Vagina (tissue), 2 donors: Measurements from ENCODE around the gene MAGI3. TPM values are rescaled to one million over a fixed set of nuclear protein-coding genes. Genes with fewer than 3 reads are reported as not detected.
"Not testable (repeated sequence)": the region's sequence is repeated elsewhere in the genome, so short reads cannot be mapped to it uniquely, and the experiment has no call there.

Source experiments
- DNase-seq, 2 donors: peaks; one replicate each; pipeline ENCODE4 v3.0.0-alpha.2; 2017; ENCODE audit errors: extremely low spot score in 2 of 2
- H3K27ac ChIP-seq: fragments of 200-600 bp; sonication (generic); one replicate; pipeline ENCODE4 v1.5.1; 2019
- H3K27me3 ChIP-seq: fragments of 200-600 bp; sonication (generic); one replicate; pipeline ENCODE4 v1.5.1; 2019
- H3K36me3 ChIP-seq, 2 donors: fragments of 200-600 bp; sonication (generic); one replicate each; pipeline ENCODE4 v1.5.1; 2017 to 2019
- H3K4me1 ChIP-seq: fragments of 200-600 bp; sonication (generic); one replicate; pipeline ENCODE4 v1.5.1; 2019
- H3K4me3 ChIP-seq, 2 donors: fragments of 200-600 bp; sonication (generic); 1 replicate in 1 of 2; 2 replicates in 1 of 2; pipeline ENCODE4 v1.5.1; 2016 to 2019
- H3K9me3 ChIP-seq: fragments of 200-600 bp; sonication (generic); one replicate; pipeline ENCODE4 v1.5.1; 2019
- POLR2A ChIP-seq, 2 donors: fragments of 450-650 bp; IDR thresholded peaks; one replicate each; pipeline ENCODE4 v1.6.1; 2017; ENCODE audit warnings: antibody characterized with exemption in 2 of 2, mild to moderate bottlenecking in 2 of 2, moderate library complexity in 2 of 2
- POLR2AphosphoS5 ChIP-seq, 2 donors: sonication (generic); formaldehyde crosslinking; IDR thresholded peaks; one replicate each; pipeline ENCODE4 v1.9.0; 2017; ENCODE audit warnings: antibody characterized with exemption in 2 of 2, mild to moderate bottlenecking in 2 of 2, low read depth in 1 of 2; ENCODE audit not compliant: insufficient read depth in 1 of 2
- intact Hi-C: fragments of 100-400 bp; cut with DNase I; formaldehyde crosslinking; loops from one replicate; pipeline ENCODE4 v1.15.1; 2023
- total RNA-seq: library from RNA; depleted of rRNA; stranded (reverse); fragments of >200 nt; gene quantifications from one replicate; pipeline ENCODE4 v1.2.3, GENCODE V29; 2016
- TF ChIP-seq, protein P1 (sequence below), 3 experiments: fragments of 450-650 bp in 2 of 3; fragments of 200-600 bp in 1 of 3; sonication (generic) in 1 of 3; IDR thresholded peaks; one replicate each; pipeline ENCODE4 v1.5.1; 2017 to 2019; ENCODE audit warnings: antibody characterized with exemption in 3 of 3, mild to moderate bottlenecking in 2 of 3, moderate library complexity in 2 of 3

MAGI3 gene
- total RNA-seq, 1 donor from 2014 or later, result 18.4 TPM

DNA sequence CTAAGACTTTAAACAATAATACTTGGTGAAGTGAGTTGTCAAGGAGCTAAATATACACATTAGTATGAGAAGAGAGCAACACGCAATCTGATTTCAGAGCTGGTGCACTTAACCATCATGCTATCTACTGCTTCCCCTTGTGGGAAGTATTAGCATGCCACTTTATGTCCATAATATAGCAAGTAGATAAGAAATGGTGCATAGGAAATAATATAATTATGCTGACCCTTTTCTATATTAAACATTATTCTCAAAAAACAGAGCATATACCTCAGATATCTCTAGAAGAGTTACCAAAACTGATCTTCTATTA, 63.4 kb downstream of the MAGI3 start:
- DNase-seq, result no peak
- peaks cover 18% of the 10 kb centered on the region for H3K4me1 ChIP-seq
- no peaks in the 10 kb centered on the region for H3K9me3 ChIP-seq
- no peak overlapping the region for H3K27ac ChIP-seq
- no peak overlapping the region for H3K4me3 ChIP-seq
- intact Hi-C loops, result no loop called here
- TF ChIP-seq POLR2AphosphoS5 (IDR thresholded peaks at IDR 0.05; ENCODE audit: insufficient read depth in 1 of 2, low read depth in 1 of 2) (no peak), POLR2A (IDR thresholded peaks at IDR 0.05) (no peak)
- TF ChIP-seq, protein P1, sequence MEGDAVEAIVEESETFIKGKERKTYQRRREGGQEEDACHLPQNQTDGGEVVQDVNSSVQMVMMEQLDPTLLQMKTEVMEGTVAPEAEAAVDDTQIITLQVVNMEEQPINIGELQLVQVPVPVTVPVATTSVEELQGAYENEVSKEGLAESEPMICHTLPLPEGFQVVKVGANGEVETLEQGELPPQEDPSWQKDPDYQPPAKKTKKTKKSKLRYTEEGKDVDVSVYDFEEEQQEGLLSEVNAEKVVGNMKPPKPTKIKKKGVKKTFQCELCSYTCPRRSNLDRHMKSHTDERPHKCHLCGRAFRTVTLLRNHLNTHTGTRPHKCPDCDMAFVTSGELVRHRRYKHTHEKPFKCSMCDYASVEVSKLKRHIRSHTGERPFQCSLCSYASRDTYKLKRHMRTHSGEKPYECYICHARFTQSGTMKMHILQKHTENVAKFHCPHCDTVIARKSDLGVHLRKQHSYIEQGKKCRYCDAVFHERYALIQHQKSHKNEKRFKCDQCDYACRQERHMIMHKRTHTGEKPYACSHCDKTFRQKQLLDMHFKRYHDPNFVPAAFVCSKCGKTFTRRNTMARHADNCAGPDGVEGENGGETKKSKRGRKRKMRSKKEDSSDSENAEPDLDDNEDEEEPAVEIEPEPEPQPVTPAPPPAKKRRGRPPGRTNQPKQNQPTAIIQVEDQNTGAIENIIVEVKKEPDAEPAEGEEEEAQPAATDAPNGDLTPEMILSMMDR (IDR thresholded peaks at IDR 0.05), result no peak
- H3K27me3 ChIP-seq, result no peaks in the 10 kb centered on the region
- H3K36me3 ChIP-seq, result no peaks in the 10 kb centered on the region

DNA sequence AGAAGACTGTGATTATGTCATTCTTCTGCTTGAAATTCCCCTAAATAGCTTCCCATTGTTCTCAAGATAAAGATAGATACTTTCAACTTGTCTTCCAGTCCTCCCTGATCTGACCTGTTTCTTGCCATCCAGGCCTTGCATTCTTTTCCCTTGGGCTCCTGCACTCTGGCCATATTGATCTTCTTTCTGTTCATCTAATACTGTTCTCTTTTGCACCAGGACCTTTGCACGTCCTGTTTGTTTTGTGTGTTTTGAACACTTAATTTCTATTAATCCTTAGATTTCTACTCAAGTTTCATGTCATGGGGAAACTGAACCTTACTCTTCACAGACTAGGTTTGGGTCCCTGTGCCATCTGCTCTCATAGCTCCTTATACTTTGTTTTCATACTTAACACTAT, 65.1 kb downstream of the MAGI3 start:
- no peak for DNase-seq
- Histone ChIP-seq H3K4me1 (peaks cover 18% of the 10 kb centered on the region), H3K4me3 (no peak overlapping the region), H3K9me3 (no peaks in the 10 kb centered on the region), H3K27me3 (no peaks in the 10 kb centered on the region), H3K27ac (no peak overlapping the region), H3K36me3 (no peaks in the 10 kb centered on the region)
- intact Hi-C loops, result no loop called here
- TF ChIP-seq, protein P1 (IDR thresholded peaks at IDR 0.05), result no peak
- TF ChIP-seq POLR2A (IDR thresholded peaks at IDR 0.05) (no peak), POLR2AphosphoS5 (IDR thresholded peaks at IDR 0.05; ENCODE audit: insufficient read depth in 1 of 2, low read depth in 1 of 2) (no peak)

DNA sequence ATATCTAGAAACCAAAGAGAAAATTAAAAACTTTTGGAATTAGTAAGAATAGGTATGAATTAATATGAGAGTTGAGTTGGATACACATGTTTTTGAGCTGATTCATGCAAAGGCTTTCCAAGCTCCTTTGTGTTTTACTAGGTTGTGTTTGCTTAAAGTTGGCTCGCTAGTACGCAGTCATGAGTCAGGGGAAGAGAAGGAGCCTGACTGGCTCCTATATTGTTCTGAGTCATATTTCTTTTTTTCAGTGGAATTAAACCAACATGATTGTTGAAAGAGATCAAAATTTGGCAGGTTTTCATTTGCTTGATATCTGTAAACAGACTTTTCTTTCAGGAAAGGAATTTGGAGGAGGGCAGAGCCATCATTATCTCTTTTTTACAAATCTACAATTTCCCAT, 66.7 kb downstream of the MAGI3 start:
- H3K36me3 ChIP-seq, result no peaks in the 10 kb centered on the region
- intact Hi-C loops, result no loop called here
- H3K9me3 ChIP-seq, result no peaks in the 10 kb centered on the region
- H3K27me3 ChIP-seq, result no peaks in the 10 kb centered on the region
- peak overlapping the region; percentile 56 for H3K27ac ChIP-seq
- no peak for TF ChIP-seq POLR2A (IDR thresholded peaks at IDR 0.05)
- peak in 1 of 2 donors; percentile 90 for TF ChIP-seq POLR2AphosphoS5 (IDR thresholded peaks at IDR 0.05; ENCODE audit: insufficient read depth in 1 of 2, low read depth in 1 of 2)
- H3K4me1 ChIP-seq, result peaks cover 18% of the 10 kb centered on the region
- H3K4me3 ChIP-seq, result no peak overlapping the region
- no peak for DNase-seq

DNA sequence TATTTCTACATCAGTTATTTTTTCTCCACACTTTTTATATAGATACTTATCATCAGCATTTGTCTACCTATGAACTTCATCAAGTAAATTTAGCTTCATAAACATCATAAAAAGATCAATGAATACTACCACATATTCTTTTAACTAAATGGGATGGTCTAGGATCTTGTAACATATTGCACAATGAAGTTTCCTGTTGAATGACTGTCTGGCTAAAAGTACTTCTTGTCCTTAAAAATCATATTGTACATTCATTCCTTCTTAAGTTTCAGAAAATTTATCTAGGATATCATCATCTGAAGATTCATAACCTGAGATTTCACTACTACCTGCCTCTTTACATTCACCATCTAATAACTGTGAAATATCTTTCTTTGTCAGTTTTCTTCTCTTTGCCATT, 69.0 kb downstream of the MAGI3 start:
- TF ChIP-seq, protein P1 (IDR thresholded peaks at IDR 0.05), result no peak
- TF ChIP-seq POLR2A (IDR thresholded peaks at IDR 0.05), result no peak
- no peaks in the 10 kb centered on the region for H3K27me3 ChIP-seq
- no peaks in the 10 kb centered on the region for H3K36me3 ChIP-seq
- no peak overlapping the region for H3K27ac ChIP-seq
- H3K4me1 ChIP-seq, result peaks cover 8% of the 10 kb centered on the region
- intact Hi-C loops, result no loop called here
- H3K9me3 ChIP-seq, result no peaks in the 10 kb centered on the region
- no peak overlapping the region for H3K4me3 ChIP-seq
- DNase-seq, result no peak

DNA sequence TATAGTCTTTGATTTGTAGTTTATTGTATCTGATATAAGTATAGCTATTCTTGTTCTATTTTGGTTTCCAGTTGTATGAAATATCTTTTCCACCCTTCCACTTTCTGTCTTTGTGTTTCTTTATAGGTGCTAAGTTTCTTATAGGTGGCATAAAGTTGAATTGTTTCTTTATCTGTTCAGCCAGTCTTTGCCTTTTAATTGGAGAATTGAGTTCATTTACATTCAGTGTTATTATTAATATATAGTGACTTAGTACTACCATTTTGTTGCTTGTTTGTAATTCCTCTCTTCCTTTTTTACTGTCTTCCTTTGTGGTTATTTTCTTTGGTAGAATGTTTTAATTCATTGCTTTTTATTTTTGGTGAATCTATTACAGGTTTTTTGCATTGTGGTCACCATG, 77.7 kb downstream of the MAGI3 start:
- intact Hi-C loops, result no loop called here
- no peaks in the 10 kb centered on the region for H3K36me3 ChIP-seq
- H3K4me1 ChIP-seq, result peaks cover 7% of the 10 kb centered on the region
- H3K4me3 ChIP-seq, result no peak overlapping the region
- no peak overlapping the region for H3K27ac ChIP-seq
- no peak for DNase-seq
- TF ChIP-seq, protein P1 (IDR thresholded peaks at IDR 0.05), result no peak
- TF ChIP-seq POLR2A (IDR thresholded peaks at IDR 0.05) (no peak), POLR2AphosphoS5 (IDR thresholded peaks at IDR 0.05; ENCODE audit: insufficient read depth in 1 of 2, low read depth in 1 of 2) (no peak)
- H3K9me3 ChIP-seq, result peaks cover 7% of the 10 kb centered on the region
- no peaks in the 10 kb centered on the region for H3K27me3 ChIP-seq

DNA sequence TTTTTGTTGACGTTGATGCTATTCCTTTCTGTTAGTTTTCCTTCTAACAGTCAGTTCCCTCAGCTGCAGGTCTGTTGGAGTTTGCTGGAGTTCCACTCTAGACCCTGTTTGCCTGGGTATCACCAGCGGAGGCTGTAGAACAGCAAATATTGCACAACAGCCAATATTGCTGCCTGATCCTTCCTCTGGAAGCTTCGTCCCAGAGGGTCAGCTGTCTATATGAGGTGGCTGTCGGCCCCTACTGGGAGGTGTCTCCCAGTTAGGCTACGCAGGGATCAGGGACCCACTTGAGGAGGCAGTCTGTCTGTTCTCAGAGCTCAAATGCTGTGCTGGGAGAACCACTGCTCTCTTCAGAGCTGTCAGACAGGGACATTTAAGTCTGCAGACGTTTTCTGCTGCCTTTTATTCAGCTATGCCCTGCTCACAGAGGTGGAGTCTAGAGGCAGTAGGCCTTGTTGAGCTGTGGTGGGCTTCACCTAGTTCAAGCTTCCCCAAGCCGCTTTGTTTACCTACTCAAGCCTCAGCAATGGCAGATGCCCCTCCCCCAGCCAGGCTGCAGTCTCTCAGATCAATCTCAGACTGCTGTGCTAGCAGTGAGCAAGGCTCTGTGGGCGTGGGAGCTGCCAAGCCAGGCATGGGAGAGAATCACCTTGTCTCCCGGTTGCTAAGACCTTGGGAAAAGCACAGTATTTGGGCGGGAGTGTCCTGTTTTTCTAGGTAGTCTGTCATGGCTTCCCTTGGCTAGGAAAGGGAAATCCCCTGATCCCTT, 88.3 kb downstream of the MAGI3 start:
- intact Hi-C loops, H3K4me3 ChIP-seq, H3K4me1 ChIP-seq, H3K36me3 ChIP-seq, DNase-seq, H3K27ac ChIP-seq, H3K27me3 ChIP-seq: not testable (repeated sequence)
- H3K9me3 ChIP-seq, result peaks cover 11% of the 10 kb centered on the region
